HEK293T (cell line): ENCODE measurements around the gene TBL1XR1.
A peak's percentile ranks its signal among the peaks of the same experiment; 100 is the strongest.

Experiments used
- CTCF ChIA-PET: fragments of 350-600 bp; formaldehyde crosslinking; extraction: SDS; loops from one replicate; lab custom pipeline; 2021; ENCODE audit warnings: antibody characterized with exemption, inconsistent platforms; lab: Yijun Ruan, JAX
- POLR2A ChIA-PET: fragments of 350-600 bp; formaldehyde crosslinking; extraction: SDS; loops from one replicate; lab custom pipeline; 2020; ENCODE audit warnings: antibody characterized with exemption, inconsistent platforms; lab: Yijun Ruan, JAX
- DNase-seq: peaks from one replicate; pipeline ENCODE4 v3.0.0; 2012; ENCODE audit warnings: mixed read lengths; ENCODE audit errors: extremely low spot score
- ARNT ChIP-seq: fragments of 450-650 bp; IDR thresholded peaks from 2 replicates; pipeline ENCODE4 v1.6.1; 2017; ENCODE audit warnings: mild to moderate bottlenecking
- BHLHE40 ChIP-seq: fragments of 450-650 bp; IDR thresholded peaks from 2 replicates; pipeline ENCODE4 v1.6.1; 2016; ENCODE audit warnings: mild to moderate bottlenecking, moderate library complexity, borderline replicate concordance
- CTBP1 ChIP-seq: fragments of 450-650 bp; IDR thresholded peaks from 2 replicates; pipeline ENCODE4 v1.6.1; 2016; ENCODE audit warnings: borderline replicate concordance
- ELF4 ChIP-seq: fragments of 450-650 bp; IDR thresholded peaks from 2 replicates; pipeline ENCODE4 v1.6.1; 2017; ENCODE audit warnings: antibody characterized with exemption
- FOXA1 ChIP-seq: fragments of 450-650 bp; IDR thresholded peaks from 2 replicates; pipeline ENCODE4 v1.6.1; 2016; ENCODE audit warnings: mild to moderate bottlenecking
- FOXK2 ChIP-seq: fragments of 450-650 bp; IDR thresholded peaks from 2 replicates; pipeline ENCODE4 v1.6.1; 2016; ENCODE audit warnings: mild to moderate bottlenecking
- FOXM1 ChIP-seq: fragments of 450-650 bp; IDR thresholded peaks from 2 replicates; pipeline ENCODE4 v1.6.1; 2017; ENCODE audit warnings: mild to moderate bottlenecking, borderline replicate concordance
- HDGF ChIP-seq: fragments of 450-650 bp; IDR thresholded peaks from 2 replicates; pipeline ENCODE4 v1.6.1; 2017; ENCODE audit warnings: antibody characterized with exemption, borderline replicate concordance
- L3MBTL2 ChIP-seq: fragments of 450-650 bp; conservative IDR thresholded peaks from 2 replicates; pipeline ENCODE4 v1.6.1; 2016; ENCODE audit warnings: mild to moderate bottlenecking
- LEF1 ChIP-seq: fragments of 450-650 bp; IDR thresholded peaks from 2 replicates; pipeline ENCODE4 v1.6.1; 2017; ENCODE audit warnings: mild to moderate bottlenecking, borderline replicate concordance
- NFRKB ChIP-seq: fragments of 450-650 bp; IDR thresholded peaks from 2 replicates; pipeline ENCODE4 v1.6.1; 2016; ENCODE audit warnings: mild to moderate bottlenecking, moderate library complexity
- SP1 ChIP-seq: fragments of 450-650 bp; IDR thresholded peaks from 2 replicates; pipeline ENCODE4 v1.6.1; 2017
- SUZ12 ChIP-seq: fragments of 450-650 bp; IDR thresholded peaks from 2 replicates; pipeline ENCODE4 v1.6.1; 2016; ENCODE audit warnings: mild to moderate bottlenecking
- TARDBP ChIP-seq: fragments of 450-650 bp; IDR thresholded peaks from 2 replicates; pipeline ENCODE4 v1.6.1; 2016
- ZNF384 ChIP-seq: fragments of 450-650 bp; IDR thresholded peaks from 2 replicates; pipeline ENCODE4 v1.6.1; 2016
- TF ChIP-seq, protein P1 (sequence below): fragments of 450-650 bp; IDR thresholded peaks from 2 replicates; pipeline ENCODE4 v1.6.1; 2016

TBL1XR1 gene

DNA sequence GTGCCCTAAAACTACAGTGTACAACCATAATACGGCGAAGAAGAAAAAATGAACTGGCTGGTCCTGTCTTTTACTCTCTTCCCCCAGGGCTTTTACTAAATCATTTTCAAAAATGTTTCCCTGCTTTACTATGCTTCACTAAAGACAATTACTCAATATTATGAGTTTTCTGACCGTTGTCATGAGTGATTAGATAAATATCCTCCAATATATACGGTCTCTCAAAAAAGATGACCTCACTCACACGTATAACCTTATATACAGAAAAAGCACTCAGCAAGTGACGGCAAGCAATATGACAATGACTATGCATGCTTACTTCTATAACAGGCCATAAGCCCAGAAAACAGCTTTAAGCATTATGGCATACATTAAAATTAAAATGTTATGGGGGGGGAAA is 60.5 kb downstream of the TBL1XR1 start:
- POLR2A ChIA-PET = no interaction called here
- DNase-seq = no peak

DNA sequence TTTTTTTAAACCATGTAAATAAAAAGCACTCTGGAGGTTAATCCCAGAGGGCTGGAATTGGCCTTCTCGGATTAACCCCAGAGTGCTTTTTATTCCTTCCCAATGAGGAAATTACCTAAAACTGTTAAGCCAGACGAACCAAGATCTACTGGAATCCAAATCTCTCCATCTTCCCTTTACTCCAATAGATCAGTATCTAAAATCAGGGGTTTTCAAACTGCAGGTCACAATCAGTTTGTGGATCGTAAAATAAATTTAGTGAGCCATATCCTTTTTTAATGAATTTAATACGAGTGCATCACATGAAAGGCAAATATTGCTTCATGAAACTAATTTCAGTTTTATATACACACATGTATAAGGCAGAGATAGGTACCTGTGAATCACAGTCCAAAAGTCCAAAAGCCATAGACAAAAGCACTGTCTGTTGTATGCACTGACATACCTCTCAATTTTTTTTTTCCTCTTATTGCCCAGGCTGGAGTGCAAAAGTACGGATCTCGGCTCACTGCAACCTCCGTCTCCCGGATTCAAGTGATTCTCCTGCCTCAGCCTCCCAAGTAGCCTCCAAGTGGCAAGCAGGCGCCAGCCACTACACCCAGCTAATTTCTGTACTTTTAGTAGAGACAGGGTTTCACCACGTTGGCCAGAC is 61.3 kb downstream of the TBL1XR1 start:
- CTCF ChIA-PET = no interaction called here
- POLR2A ChIA-PET = no interaction called here
- TF ChIP-seq NFRKB = no peak
- TF ChIP-seq CTBP1 = no peak
- TF ChIP-seq HDGF = no peak
- no peak for TF ChIP-seq L3MBTL2
- TF ChIP-seq SP1 = no peak
- TF ChIP-seq BHLHE40 = no peak
- no peak for TF ChIP-seq ARNT
- no peak for TF ChIP-seq FOXM1
- no peak for TF ChIP-seq LEF1
- no peak for TF ChIP-seq FOXK2
- TF ChIP-seq FOXA1 = no peak
- TF ChIP-seq ELF4 = no peak
- TF ChIP-seq ZNF384 = no peak
- TF ChIP-seq, protein P1, sequence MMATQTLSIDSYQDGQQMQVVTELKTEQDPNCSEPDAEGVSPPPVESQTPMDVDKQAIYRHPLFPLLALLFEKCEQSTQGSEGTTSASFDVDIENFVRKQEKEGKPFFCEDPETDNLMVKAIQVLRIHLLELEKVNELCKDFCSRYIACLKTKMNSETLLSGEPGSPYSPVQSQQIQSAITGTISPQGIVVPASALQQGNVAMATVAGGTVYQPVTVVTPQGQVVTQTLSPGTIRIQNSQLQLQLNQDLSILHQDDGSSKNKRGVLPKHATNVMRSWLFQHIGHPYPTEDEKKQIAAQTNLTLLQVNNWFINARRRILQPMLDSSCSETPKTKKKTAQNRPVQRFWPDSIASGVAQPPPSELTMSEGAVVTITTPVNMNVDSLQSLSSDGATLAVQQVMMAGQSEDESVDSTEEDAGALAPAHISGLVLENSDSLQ = no peak
- no peak for TF ChIP-seq SUZ12
- no peak for DNase-seq

More for the DNA sequence above, 60.5 kb downstream of the TBL1XR1 start:
- TF ChIP-seq HDGF (no peak), ELF4 (no peak), FOXK2 (no peak), ZNF384 (no peak), L3MBTL2 (no peak), FOXM1 (no peak), CTBP1 (no peak), TARDBP (no peak), NFRKB (no peak), BHLHE40 (no peak)
- TF ChIP-seq, protein P1 = no peak
- CTCF ChIA-PET = no interaction called here

DNA sequence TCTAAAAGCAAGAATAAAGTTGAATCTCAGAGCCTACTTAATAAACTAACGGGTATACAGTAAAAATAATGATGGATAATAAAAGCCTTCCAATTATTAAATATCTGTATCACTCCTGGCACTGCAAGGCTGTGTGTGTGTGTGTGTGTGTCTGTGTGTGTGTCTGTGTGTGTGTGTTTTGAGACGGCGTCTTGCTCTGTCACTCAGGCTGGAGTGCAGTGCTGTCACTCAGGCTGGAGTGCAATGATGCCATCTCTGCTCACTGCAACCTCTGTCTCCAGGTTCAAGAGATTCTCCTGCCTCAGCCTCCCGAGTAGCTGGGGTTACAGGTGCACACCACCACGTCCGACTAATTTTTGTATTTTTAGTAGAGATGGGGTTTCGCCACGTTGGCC is 62.5 kb downstream of the TBL1XR1 start:
- CTCF ChIA-PET = no interaction called here
- no peak for DNase-seq
- POLR2A ChIA-PET = no interaction called here
- TF ChIP-seq, protein P1 = peak; percentile 53
- no peak for TF ChIP-seq CTBP1

DNA sequence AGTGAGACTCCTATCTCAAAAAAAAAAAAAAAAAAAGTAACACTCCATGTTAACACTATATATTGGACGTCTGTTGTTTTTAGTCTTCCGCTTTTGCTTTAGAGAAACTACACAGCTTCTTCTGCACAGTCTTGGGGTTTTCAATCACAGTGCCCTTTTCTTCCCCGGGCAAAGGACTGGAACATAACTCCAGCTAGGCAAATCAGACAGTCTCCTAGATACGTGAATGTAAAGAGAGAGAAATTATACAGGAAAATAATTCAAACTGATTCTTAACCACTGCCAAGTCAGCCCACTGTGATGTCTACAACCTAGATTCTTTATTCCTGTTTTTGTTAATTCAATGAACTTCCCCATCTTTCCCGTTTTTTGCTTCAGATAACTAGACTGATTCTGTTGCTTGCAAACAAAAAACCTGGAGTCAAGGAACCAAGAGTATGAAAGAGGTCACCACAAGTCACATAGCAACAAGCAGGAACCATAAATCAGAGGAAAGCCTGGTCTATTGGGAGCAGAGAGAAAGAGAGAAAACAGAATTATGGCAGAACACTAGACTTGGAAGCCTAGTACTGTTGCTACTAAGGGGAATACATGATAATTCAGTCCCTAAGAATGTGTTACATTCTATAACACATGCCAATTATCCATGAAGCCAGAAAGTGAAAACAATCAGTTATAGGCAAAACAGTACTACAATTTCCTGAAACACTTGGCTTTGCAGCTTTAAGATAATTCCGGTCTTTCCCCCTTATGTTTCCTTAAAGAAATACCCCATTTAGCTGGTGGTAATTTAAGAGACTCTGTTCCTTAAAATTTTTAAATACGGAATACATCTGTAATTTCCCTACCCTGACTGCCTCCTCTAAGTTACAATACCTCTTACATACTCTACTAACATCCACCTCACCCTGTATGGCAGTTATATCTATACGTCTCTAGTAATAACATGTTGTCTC is 63.1 kb downstream of the TBL1XR1 start:
- CTCF ChIA-PET = no interaction called here
- TF ChIP-seq BHLHE40 (no peak), HDGF (no peak), SUZ12 (no peak), ELF4 (no peak), ZNF384 (no peak), NFRKB (no peak), L3MBTL2 (no peak), LEF1 (no peak), FOXK2 (no peak), SP1 (no peak), FOXA1 (no peak), FOXM1 (no peak), TARDBP (no peak), CTBP1 (no peak), ARNT (no peak)
- TF ChIP-seq, protein P1 = no peak
- POLR2A ChIA-PET = no interaction called here
- no peak for DNase-seq

DNA sequence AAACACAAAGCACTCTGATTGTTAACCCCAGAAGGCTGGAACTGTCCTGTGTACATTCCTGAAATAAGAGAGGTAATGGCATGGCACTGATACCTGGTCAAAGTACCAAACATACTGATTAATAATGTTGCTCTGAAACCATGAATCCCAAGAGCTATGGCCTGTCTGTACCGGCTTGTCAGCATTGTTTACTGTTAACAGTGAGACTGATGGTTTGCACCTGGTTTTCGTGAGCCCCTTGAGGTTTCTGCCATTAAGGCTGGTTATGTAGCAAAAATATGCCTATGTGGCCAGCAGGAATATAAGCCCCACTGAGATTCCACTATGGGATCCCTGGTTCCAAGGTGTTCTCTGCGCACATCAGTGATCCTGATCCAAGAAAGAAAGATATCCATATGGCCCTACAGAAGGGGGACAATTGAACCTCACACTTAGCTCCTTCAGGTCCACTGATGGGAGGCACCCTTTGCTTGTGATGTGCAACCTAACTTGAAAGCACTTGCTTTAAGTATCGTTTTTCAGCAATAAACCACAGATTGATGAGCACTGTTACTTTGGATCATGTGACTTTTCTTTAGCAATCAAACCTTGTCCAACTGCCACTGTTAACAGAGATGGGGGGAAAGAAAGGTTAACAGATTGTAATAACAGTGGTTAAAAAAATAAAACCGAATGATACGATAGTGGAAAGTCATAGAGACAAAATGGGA is 65.2 kb downstream of the TBL1XR1 start:
- CTCF ChIA-PET = no interaction called here
- TF ChIP-seq SUZ12 (no peak), BHLHE40 (no peak), ZNF384 (no peak)
- POLR2A ChIA-PET = no interaction called here
- no peak for DNase-seq
